HepG2 (cell line): Measurements from ENCODE around the gene NEK8. TPM values are rescaled to one million over a fixed set of nuclear protein-coding genes. Genes with fewer than 3 reads are reported as not detected.

Source experiments
- ARNT2 ChIP-seq: sonication (generic); formaldehyde crosslinking; IDR thresholded peaks from 2 replicates; pipeline ENCODE4 v1.8.0; 2022; ENCODE audit warnings: mild to moderate bottlenecking, low read depth, missing genetic modification reagents, moderate library complexity
- ATF4 ChIP-seq, 2 experiments: fragments of 450-650 bp in 1 of 2; sonication (generic) in 1 of 2; formaldehyde crosslinking; IDR thresholded peaks; 2 replicates each; pipeline versions ENCODE4 v1.5.0 to v1.8.0; 2020 to 2022; ENCODE audit warnings: mild to moderate bottlenecking in 1 of 2, missing genetic modification reagents in 1 of 2
- FUBP1 ChIP-seq: sonication (generic); formaldehyde crosslinking; IDR thresholded peaks from 2 replicates; pipeline ENCODE4 v1.5.1; 2020; ENCODE audit warnings: missing genetic modification reagents, mild to moderate bottlenecking, borderline replicate concordance
- HHEX ChIP-seq: IDR thresholded peaks from 2 replicates; pipeline ENCODE4 v1.6.1; 2016; ENCODE audit warnings: control low read depth
- MAZ ChIP-seq, 2 experiments: sonication (generic) in 1 of 2; formaldehyde crosslinking in 1 of 2; IDR thresholded peaks; 2 replicates each; pipeline versions ENCODE4 v1.5.0 to v1.6.1; 2012 to 2020; ENCODE audit warnings: low read depth in 2 of 2, mild to moderate bottlenecking in 2 of 2, borderline replicate concordance in 1 of 2, improper control_type of control experiment in 1 of 2, low read length in 1 of 2, missing genetic modification reagents in 1 of 2, moderate library complexity in 1 of 2
- TCF7L2 ChIP-seq: IDR thresholded peaks from 2 replicates; pipeline ENCODE4 v1.6.1; 2011; ENCODE audit warnings: mild to moderate bottlenecking, low read depth, low read length, moderate library complexity
- ZFP36L2 ChIP-seq: sonication (generic); formaldehyde crosslinking; IDR thresholded peaks from 2 replicates; pipeline ENCODE4 v1.4.0; 2020; ENCODE audit warnings: missing genetic modification reagents
- ZNF646 ChIP-seq: sonication (generic); formaldehyde crosslinking; IDR thresholded peaks from 2 replicates; pipeline ENCODE4 v1.9.0; 2021; ENCODE audit warnings: mild to moderate bottlenecking, missing genetic modification reagents
- polyA plus RNA-seq, 8 experiments: library from polyadenylated mRNA; depleted of rRNA in 3 of 8; stranded (reverse) in 7 of 8; unstranded in 1 of 8; fragments of >200 nt; fragmentation: Illumina TruSeq in 4 of 8; extraction: Trizol in 4 of 8; gene quantifications; 2 replicates each; pipeline versions ENCODE4 v1.2.1 to v1.2.3, GENCODE V29; 2011 to 2016; ENCODE audit warnings: low read depth in 4 of 8, missing spikeins in 1 of 8, mixed read lengths in 1 of 8; ENCODE audit not compliant: insufficient read depth in 1 of 8
- total RNA-seq, 5 experiments: library from RNA; depleted of rRNA; stranded (reverse); fragments of >200 nt; fragmentation: Illumina TruSeq; extraction: Trizol; gene quantifications; 2 replicates each; pipeline ENCODE4 v1.2.3, GENCODE V29; 2016; ENCODE audit warnings: low read depth in 1 of 5
- TF ChIP-seq, protein P1 (sequence below): sonication (generic); formaldehyde crosslinking; IDR thresholded peaks from 2 replicates; pipeline ENCODE4 v1.8.0; 2022; ENCODE audit warnings: mild to moderate bottlenecking, missing genetic modification reagents, moderate library complexity

The NEK8 gene
- total and polyA plus RNA-seq, 2 of the 13 experiments (the other 11 are each of a cell fraction or from before 2014, with no cell fraction given): 5.8 to 13.5 TPM

DNA sequence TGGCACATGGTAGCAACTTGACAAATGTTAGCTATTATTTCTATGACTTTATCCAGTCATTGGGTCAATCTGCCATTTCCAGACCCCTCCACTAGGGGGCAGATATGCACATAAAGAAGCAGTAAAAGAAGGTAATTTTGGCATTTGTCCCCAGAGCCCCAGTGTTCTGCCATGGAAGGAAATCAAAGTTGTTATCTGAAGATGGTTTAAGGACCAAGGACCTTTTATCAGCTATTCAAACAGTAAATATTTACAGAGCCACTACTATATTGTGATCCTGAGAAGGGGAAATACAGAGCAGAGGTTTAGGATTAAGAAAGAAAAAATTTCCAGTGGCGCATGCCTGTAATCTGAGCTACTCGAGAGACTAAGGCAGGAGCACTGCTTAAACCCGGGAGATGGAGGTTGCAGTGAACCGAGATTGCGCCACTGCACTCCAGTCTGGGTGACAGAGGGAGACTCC lies 35.2 kb downstream of the NEK8 start (continued):
- no peak for TF ChIP-seq ATF4 (CRISPR knock-in tag; IDR thresholded peaks at IDR 0.05)
- no peak for TF ChIP-seq TCF7L2
- TF ChIP-seq ZNF646 (CRISPR knock-in tag): no peak
- TF ChIP-seq ARNT2: 0 out of 2 replicates have a peak, but pooled peaks have one; percentile 41
- no peak for TF ChIP-seq HHEX
- no peak for TF ChIP-seq MAZ (IDR thresholded peaks at IDR 0.05; ENCODE audit: borderline replicate concordance, low read depth, low read length)
- TF ChIP-seq MAZ (CRISPR knock-in tag; IDR thresholded peaks at IDR 0.05; ENCODE audit: low read depth): no peak
- no peak for TF ChIP-seq ZFP36L2 (CRISPR knock-in tag)
- TF ChIP-seq, protein P1, sequence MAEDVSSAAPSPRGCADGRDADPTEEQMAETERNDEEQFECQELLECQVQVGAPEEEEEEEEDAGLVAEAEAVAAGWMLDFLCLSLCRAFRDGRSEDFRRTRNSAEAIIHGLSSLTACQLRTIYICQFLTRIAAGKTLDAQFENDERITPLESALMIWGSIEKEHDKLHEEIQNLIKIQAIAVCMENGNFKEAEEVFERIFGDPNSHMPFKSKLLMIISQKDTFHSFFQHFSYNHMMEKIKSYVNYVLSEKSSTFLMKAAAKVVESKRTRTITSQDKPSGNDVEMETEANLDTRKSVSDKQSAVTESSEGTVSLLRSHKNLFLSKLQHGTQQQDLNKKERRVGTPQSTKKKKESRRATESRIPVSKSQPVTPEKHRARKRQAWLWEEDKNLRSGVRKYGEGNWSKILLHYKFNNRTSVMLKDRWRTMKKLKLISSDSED (CRISPR knock-in tag): no peak
- TF ChIP-seq FUBP1: no peak
- TF ChIP-seq, all 625 proteins: peak for 7
